SKM-1 treated with dmso at 0.1 percent for 144 hours (cell line): Measurements from ENCODE around the gene MAML1.
"Not testable (repeated sequence)": the region's sequence is repeated elsewhere in the genome, so short reads cannot be mapped to it uniquely, and the experiment has no call there.

Source experiments
- DNase-seq: peaks from one replicate; lab custom pipeline; 2025; ENCODE audit not compliant: unreplicated experiment; lab: John Stamatoyannopoulos, UW

Gene MAML1

DNA sequence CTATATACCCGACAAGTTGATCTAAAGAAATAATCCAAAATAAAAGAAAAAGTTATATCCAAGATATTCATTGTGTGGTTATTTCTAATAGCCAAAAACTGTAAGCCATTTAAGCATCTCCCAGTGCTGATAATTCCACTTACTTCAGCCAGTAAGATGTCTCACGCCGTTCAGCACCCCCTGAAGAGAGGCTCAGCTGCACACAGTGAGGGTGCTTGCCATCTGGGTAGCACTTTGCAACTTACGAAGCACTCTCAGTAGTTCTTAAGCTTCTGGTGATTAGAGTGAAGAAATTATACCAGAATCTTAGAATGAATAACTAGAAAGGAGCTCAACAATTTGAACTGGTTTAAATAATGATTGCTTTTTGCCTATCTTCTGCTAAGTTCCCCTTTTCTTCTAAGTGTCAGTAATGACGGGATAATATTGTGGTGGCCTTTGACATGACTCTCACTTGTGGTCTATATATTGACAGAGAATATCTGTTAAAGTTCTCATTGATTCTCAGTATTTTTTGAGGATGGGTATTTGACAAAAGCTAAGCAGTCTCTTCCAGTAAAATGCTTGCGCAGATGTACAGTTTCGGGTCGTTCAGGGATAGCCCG is 35.0 kb downstream of the MAML1 start:
- DNase-seq = no peak

DNA sequence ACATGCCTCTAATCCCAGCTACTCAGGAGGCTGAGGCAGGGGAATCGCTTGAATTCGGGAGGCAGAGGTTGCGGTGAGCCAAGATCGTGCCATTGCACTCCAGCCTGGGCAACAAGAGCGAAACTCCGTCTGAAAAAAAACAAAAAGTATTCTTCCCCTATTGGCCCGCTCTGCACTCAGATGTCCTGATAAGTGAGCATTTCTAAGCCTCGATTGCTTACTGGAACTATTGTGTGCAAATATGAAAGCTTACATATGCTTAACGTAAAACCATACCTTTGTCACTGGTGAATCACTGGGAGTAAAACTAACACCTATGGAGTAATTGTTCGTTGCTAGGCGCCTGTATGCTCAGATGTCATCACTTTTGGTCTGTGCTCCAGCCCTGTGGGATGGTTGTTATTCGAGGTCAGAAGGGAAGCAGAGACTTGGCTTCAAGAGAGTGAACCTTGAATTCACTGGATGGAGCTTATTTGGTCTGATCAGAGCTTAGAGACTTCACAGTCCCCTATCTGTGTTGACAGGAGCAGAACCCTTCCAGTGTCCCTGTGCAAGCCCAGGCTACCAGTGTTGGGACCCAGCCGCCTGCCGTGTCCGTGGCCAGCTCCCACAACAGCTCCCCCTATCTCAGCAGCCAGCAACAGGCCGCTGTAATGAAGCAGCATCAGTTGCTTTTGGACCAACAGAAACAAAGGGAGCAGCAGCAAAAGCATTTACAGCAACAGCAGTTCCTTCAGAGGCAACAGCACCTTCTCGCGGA is 35.9 kb downstream of the MAML1 start:
- no peak for DNase-seq

DNA sequence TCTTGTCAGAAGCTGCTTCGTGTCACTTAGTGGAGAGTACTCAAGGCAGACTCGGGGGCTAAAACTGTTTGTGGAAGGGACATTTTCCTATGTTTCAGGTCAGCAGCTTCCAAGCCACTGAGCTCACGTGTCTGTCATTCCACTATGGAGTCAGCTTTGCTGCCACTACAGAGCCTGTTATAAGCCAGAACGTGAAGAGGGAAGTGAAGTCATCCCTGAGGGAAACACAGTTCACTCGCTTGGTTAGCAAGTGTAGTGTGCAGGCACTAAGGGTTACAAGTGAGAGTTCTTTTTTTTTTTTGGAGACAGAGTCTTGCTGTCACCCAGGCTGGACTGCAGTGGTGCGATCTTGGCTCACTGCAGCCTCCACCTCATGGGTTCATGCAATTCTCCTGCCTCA is 36.6 kb downstream of the MAML1 start:
- DNase-seq = peak; percentile 19

DNA sequence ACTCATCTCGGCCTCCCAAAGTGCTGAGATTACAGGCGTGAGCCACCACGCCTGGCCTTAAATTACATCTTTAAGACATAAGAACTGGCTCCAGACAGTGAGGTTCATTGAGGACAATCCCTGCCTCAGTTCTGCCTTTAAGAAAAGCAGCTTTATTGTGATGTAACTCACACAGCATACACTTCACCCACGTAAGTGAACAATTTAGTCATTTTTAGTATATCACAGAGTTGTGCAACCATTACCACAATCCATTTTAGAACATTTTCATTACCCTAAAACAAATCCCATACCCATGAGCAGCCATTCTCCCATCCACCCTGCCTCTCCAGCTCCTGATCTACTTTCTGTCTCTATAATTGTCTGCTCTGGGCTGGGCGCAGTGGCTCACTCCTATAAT is 37.2 kb downstream of the MAML1 start:
- DNase-seq = no peak

DNA sequence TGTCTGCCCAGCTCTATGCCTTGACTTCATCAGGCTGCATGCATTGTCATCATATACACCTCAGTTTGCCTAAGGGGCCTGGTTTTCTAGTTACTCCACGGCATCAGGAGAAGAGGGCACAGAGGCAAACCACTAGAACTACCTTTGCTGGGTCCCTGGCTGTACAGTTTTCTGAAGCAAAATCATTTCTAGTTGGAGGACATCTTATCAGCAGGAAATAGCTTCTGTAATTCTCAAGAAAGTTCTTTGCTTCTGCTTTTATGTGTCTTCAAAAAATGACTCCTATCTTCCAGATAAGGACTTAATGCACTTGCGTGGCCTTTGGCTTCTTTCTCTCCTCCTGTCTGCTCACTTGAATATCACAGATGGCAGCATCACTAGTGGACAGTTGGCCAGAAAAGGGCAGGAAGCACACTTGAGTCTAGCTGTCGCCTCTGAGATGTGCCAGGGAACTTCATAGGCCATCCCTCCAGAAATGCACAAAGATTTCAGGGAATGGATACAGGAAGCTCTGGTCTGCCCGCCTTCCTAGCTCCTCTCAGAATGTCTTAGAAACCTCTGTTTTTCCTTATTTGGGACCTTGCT is 38.8 kb downstream of the MAML1 start:
- DNase-seq = no peak

DNA sequence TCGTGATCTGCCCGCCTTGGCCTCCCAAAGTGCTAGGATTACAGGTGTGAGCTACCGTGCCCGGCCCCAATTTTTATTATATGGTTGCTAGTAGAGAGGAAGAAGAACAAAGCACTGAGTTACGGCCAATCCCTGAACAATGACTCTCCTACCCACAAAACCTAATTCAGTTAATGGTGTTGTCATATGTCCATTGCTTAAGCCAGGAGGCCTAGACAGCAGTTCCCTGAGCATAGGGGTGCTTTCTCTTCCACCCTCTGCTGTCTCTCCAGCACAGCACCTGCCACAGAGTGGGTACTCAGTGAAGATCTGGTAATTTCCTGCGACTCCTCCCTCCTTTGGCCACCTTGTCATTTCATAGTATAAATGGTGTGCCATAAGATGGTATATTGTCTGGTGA is 39.7 kb downstream of the MAML1 start:
- DNase-seq = peak; percentile 38

DNA sequence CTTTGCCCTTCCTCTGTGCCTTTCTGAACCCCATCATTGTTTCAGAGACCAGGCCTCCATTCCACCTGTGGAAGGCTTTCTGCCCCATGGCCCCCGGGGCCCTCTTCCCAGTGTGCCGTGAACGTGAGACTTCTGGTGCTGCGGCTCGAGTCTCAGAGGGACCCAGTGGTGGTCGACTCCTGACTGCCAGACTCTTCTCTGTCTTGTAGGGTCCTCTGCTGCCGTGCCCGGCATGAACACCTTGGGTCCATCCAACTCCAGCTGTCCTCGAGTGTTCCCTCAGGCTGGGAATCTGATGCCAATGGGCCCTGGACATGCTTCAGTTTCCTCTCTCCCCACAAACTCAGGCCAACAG is 41.0 kb downstream of the MAML1 start:
- no peak for DNase-seq

DNA sequence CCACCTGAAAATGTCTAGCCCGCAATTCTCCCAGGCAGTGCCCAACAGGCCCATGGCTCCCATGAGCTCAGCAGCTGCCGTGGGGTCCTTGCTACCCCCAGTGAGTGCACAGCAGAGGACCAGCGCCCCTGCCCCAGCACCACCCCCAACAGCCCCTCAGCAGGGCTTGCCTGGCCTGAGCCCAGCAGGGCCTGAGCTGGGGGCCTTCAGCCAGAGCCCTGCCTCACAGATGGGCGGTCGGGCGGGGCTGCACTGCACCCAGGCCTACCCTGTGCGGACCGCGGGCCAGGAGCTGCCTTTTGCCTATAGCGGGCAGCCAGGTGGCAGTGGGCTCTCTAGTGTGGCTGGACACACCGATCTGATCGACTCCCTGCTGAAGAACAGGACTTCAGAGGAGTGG is 41.8 kb downstream of the MAML1 start:
- no peak for DNase-seq

DNA sequence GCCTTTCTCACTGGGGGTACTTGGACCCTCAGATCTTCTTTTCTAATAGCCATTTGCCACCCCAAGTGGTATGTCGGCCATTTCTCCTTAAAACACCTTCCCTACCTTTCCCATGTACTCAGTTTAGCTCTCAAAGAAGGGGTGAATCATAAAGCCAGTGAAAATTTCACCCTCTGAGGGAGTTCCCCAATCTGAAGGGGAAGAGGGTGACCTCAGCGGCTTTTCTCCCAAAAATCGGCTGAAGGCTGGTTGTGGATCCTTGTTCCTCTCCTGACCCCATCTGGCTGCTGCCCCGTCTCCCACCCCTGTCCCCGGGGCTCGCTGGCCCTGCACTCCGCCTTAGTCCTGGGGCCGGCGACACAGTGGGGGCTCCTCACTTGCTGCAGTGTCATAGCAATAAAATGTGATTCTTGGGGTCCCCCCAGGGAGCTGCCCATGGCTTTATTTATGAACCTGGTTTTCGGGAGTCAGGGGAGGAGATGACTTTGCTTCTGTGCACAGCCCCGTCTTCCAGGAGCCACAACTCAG is 43.9 kb downstream of the MAML1 start:
- DNase-seq = no peak

DNA sequence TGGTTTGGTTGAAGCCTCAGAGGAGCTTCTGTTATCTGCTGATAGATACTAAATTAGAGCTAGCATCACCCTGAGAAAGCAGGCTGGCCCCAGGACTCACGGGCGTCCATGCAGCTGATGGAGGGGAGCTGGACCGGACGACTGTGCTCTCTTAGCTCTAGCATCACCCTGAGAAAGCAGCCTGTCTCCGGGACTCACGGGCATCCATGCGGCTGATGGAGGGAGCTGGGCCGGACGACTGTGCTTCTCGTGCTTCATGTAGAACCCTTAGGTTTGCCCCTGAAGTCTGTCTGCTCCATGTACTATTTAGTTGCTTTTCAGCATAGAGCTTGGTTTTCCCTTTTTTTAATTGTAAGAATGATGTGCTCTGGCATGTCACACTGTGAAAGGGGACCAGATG is 44.8 kb downstream of the MAML1 start:
- DNase-seq = no peak

DNA sequence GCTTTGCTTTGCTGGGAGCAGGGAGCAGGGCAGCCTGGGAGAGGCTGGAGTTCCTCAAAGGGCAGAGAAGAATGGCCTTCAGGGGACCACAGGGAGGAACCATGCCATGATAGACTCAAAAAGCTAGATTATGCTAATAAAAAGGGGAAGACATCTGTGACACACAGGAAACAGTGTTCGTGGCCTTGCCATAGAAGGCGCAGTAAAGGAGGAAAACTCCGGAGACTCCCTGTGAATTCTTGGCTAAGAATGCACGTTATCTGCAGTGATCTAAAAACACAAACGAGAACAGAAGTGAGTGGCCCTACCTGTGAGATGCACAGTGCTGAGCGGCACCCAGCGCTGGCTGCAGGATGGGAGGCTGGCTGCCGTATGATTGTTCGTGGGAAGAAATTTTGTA is 45.3 kb downstream of the MAML1 start:
- DNase-seq = peak; percentile 36

DNA sequence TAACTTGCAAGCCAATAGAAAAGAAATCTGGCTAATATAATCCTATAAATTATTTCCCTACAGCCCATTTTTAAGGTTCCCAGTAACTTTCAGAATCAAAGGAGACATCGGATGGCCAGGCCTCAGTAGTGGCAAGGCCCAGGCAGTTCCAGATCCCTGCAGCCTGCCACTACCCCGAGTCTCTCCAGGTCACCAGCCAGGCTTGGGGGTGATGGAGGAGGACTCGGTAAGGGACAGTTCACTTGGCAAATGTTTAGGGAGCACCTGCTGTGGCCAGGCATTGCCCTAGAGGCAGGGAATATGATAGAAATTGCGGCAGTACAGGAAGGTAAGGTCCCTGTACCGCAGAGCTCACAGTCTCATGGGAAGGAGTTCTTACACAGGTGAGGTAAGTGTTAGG is 46.0 kb downstream of the MAML1 start:
- no peak for DNase-seq

DNA sequence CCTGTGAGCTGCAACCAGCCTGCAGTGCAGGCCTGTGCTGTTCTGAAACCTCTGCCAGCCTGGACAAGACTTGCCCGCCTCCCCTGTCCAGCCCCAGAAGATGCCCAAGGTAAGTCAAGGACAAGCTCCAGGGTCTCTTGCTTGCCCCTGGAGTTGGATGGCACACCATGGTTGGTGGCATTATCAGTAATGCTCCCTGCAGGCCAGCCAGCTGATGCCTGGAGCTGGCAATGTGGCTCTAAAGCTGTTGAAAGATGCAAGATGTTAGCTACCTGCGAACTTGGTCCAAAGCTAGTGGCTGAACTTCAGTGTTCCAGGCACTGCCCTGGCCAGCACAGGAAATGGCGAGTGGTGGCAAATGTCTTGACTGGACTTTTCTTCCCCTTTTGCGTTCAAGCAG is 47.2 kb downstream of the MAML1 start:
- no peak for DNase-seq

DNA sequence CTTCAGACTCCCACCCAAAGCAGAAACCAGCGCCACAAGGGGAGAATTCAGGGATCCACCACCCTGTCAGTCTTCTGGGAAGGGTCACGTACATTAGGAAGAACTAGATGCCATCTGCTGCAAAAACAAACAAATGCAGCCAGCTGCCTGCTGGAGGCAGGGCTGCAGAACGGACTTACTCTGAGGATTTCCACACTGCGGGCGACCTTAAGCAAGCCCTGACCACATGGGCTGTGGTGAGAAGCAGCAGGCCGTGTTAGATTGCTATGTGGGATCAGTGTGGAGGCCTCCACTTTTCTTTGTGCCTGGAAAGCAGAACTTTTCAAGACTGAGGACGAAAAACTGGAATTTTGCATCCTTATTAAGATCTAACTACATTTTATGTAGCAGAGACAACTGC is 47.7 kb downstream of the MAML1 start:
- DNase-seq = peak; percentile 86

DNA sequence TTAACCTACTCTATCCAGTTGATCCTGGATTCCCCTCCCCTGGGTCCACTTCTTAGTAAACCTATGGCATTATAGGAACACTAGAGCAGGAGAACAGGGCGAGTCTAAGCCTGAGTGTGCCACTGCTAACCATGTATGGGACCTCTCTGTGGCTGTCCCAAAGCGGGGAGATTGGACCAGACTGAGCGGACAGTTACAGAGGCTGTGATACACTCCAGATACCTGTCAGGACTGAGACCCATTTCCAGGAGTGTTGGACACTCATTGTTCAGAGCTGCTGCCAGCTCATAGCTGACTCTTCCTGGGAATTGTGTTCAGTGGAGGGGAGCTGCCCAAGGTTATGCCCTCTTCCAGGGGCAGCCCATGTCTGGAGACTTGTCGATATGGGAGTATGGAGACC is 49.2 kb downstream of the MAML1 start:
- no peak for DNase-seq

DNA sequence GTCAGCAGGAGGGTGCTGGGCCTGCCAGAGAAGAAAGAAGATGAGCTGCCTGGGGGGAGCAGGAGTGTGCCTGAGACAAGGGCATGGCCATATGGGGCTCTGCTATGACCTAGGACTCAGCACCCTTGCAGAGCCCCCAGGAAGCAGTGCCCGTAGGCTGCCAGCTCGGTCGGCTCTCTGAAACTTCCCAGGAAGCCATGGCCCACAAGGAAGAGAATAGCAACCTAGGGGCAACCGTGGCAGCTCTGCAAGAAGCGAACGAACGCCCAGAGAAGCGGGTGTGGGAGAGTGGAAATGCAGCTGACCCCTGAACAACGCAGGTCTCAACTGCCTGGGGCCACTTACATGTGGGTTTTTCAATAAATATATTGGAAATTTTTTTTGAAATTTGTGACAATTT is 50.5 kb downstream of the MAML1 start:
- no peak for DNase-seq

DNA sequence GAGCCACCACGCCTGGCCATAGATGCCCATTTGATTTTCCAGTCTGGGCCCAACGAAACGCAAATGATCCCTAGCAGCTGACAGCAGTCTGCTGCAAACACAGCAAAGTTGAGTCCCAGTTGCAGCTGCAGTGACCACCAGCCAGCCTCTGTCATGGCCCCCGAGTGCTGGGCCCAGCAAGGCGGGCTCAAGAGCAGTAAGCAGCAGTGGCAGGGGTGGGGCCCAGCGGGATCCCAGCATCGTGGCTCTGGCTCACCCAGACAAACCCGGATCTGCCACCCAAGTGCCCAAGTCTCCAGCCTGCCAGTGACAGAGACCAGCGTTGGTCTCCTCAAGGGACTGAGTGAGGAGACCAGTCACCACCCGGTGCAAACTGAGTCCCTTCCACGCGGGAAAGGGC is 54.2 kb downstream of the MAML1 start:
- DNase-seq = no peak

DNA sequence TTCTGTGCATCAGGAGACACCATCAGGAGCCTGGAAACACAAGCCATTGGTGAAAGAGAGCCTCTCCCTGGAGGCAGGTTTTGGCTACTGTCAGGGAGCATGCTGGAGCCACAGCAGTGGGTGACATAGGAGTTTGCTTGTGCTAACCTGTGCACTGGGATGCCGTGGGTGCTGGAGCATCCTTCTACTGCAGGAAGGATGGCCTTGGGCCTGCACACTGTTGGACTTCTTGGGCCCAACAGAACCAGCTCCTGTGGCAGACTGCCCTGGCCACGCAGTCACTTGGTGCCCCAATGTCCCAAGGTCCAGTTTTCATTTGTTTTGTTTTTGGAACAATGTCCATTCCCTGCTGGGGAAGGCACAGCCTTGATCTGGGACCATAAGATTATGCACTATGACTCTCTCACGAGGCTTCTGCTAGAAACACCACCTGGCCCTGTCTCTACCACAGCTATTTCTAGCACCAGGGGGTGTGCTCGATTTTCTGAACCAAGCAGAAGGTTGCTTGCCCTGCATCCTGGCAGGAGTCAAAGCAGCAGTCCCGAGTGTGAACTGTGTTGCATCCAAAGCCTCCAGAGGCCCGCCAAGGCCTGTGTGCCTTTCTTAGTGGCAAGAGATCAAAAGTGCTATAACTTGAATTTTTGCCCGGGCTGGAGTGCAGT is 55.7 kb downstream of the MAML1 start:
- no peak for DNase-seq

DNA sequence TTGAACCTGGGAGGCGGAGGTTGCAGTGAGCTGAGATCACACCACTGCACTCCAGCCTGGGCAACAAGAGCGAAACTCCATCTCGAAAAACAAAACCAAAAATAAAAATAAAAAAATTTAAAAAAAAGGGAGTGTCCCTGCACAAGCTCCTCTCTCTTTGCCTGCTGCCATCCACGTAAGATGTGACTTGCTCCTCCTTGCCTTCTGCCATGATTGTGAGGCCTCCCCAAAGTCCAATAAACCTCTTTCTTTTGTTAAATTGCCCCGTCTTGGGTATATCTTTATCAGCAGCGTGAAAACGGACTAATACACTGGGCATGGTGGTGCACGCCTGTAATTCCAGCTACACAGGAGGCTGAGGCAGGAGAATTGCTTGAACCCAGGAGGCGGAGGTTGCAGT is 56.7 kb downstream of the MAML1 start:
- DNase-seq = not testable (repeated sequence)

DNA sequence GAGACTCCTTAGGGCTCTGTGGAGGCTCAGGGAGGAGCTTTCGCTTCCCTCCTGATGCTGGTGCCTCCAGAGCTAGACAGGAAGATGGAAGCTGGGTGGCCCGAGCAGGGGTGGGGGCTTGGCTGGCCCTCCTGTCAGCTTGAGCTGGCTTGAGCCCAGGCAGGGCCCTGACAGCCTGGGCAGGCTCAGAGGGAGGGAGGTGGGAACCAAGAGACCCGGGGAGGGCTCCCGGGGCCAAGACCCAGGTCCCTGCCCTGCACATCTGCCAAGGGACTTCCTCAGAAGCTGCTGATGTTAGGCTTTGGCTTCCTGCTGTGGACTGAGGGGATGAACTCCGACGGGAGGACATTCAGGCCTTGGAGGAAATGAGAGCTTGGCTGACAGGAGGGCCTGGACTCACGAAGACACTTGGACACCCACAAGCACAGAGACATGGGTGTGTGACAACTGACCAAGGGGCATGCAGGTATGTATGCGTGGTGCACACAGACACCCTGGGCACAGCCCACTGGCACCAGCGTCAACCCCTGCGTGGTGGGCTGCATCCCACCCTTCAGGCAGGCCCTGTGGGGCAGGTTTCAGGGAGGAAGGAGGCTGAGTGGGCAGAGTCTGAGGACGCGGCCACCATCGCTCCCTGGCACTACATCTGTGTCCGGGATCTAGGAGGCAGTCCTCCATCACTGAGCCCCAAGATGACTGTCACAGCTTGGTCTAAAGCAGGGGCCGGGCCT is 59.4 kb downstream of the MAML1 start:
- DNase-seq = no peak
